GM08714 (cell line): ENCODE data around the gene XRCC1.
"Not testable (repeated sequence)": the region's sequence is repeated elsewhere in the genome, so short reads cannot be mapped to it uniquely, and the experiment has no call there.

Experiments used
- H3K4me3 ChIP-seq: fragments of 200-500 bp; sonication (Bioruptor generic); 2 replicates; pipeline ENCODE4 v1.5.1; 2014; ENCODE audit warnings: mild to moderate bottlenecking, low read length, inconsistent platforms
- ZNF274 ChIP-seq: IDR thresholded peaks from 2 replicates; pipeline ENCODE4 v1.6.1; 2012; ENCODE audit warnings: mild to moderate bottlenecking, low read depth, low read length

The XRCC1 gene

DNA sequence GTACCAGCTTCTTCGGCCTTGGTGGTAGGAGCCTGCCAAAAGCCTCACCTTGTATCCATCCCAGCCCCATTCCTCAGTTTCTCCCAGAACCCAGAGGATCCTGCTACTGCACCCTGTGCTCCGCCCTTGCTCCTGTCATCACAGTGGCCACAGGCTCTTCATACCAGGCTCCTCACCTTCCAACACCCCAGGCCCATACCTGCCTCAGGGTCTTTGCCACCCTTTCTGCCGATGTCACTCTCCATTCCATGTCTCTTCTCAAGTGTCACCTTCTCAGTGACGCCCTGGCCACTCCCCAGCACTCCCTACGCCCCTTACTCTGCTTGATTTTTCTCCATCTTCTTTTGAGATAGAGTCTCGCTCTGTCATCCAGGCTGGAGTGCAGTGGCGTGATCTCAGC is 34.5 kb upstream of the XRCC1 start:
- no peak for TF ChIP-seq ZNF274
- H3K4me3 ChIP-seq, result no peak overlapping the region

DNA sequence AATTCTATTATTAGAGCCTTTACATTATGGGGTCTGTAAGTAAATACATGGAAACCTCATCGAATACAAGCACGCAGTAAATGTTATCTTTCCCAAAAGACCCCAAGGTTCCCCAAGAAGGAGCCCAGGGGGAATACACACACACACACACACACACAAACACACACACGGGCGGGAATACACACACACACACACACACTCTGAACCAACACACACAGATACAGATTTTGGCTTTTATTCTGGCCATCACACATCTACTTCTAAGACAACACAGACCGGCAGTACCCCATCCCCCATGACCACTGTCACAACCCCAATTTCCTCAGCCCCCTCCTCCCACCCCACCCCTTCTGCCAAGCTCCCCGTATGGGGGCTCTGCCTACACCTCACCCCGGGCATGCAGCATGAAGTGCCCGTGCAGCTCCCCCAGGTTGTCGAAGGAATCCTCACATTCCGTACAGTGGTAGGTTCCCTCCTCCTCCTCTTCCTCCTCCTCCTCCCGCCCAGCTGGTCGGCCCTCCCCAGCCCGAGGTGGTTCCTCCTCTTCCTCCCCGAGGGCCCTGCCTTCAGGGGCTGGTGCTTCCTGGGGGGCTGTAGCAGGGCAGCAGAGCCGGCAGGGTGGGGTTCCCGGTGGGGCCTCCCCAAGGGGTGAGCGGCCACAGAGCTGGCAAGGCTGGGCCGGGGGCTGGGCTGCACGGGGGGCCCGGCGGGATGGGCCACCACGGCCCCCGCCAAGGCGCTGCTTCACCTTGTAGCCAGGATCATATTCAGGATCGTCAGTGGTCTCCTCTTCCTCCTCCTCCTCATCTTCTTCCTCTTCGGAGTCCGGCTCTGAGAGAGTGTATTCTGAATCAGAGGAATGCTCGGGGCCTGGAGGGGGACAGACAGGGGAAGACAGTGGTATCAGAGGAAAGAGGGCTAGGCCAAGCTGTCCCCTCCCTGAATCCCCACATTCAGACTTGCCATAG is 32.2 kb upstream of the XRCC1 start:
- H3K4me3 ChIP-seq, result no peak overlapping the region
- TF ChIP-seq ZNF274, result no peak

DNA sequence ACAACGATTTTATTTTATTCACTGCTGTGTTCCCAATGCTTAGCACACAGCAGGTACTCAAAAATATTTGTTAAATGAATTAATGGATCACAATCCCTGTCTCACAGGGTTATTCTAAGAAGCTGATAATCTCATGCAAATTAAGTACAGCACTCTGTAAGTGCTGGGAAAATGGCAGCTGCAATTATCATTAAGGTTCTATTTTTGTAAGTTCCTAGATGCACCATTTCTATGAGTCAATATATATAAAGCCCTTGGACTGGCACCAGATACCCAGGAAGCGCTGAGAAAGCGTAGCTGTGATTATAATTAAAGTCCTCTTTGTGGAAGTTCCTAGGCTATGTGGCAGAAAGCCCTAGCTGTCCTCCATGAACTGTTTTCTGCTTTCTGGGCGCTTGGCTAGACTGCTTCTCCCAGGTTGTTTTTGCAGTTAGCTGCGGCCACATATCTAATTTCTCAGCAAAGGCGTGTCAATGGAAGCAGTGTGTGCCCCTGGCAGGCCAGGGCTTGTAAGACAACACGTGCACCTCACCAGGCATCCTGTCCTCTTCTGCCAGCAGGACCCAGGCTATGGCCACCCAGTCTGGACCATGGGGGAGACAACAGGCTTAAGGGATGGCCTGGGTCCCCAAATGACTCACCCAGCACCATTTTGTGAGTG is 31.4 kb upstream of the XRCC1 start:
- TF ChIP-seq ZNF274, result no peak
- no peak overlapping the region for H3K4me3 ChIP-seq

DNA sequence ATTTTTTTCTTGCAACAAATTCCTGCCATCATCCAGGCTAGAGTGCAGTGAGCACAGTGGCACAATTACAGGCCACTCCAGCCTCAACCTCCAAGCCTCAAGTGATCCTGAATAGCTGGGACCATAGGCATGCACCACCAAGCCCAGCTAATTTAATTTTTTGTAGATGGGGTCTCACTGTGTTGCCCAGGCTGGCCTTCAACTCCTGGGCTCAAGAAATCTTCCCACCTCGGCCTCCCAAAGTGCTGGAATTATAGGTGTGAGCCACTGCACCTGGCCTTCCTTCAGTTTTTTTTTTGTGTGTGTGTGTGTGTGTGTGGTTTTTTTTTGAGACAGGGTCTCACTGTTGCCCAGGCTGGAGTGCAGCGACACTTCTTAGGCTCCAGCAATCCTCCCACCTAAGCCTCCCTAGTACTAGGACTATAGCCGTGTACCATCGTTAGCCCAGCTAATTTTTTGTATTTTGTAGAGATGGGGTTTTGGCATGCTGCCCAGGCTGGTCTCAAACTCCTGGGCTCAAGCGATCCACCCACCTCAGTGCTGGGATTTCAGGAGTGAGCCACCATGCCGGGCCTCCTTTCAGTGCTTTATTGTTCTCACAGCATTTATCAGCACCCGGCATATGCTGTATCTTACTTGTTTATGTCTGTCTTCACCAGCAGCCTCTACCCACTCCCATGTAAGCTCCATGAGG is 30.7 kb upstream of the XRCC1 start:
- TF ChIP-seq ZNF274, result no peak

DNA sequence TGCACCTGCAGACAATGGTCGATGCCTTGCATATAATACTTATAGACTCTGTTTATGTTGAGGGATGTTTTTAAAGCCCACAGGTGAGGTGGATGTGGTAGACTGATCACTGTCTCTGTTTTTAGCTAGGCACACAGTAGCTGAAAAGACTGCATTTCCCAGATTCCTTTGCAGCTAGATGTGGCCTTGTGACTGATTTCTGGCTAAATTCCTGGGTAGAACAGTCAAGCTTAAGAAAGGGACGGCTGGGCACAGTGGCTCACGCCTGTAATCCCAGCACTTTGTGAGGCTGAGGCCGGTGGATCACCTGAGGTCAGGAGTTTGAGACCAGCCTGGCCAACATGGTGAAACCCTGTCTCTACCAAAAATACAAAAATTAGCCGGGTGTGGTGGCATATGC is 25.0 kb upstream of the XRCC1 start:
- H3K4me3 ChIP-seq, result not testable (repeated sequence)

More for the DNA sequence above, 30.7 kb upstream of the XRCC1 start:
- no peak overlapping the region for H3K4me3 ChIP-seq

DNA sequence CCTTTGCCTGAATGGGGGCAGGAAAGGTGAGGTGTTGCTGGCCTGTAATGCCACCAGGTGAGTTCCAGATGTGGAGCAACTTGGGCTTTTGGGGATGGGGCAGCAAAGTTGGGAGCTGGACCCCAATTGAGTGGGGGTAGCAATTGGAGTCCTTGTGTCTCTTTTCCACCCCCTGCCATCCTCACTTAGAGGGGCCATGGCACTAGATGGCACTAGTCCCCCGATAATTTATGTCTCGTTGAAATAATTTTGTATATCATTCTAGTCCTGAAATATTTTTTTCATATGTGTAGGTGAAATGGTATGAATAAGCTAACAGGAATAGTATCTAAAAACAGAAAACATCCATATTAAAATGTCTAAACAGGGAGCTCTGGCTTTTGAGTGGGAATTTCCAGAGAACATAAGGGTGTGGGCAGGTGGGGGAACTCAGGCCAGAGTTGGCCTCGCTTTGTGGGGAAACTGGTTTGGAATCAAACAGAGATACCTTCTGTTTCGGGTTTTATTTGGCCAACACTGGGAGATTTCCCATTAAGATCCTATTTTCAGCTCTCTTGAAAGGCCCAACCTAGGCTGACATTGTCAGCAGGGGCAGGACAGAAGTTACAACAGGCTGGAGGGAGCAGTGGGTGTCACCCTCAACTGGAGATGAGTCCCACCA is 24.4 kb upstream of the XRCC1 start:
- H3K4me3 ChIP-seq, result no peak overlapping the region
- TF ChIP-seq ZNF274, result no peak

DNA sequence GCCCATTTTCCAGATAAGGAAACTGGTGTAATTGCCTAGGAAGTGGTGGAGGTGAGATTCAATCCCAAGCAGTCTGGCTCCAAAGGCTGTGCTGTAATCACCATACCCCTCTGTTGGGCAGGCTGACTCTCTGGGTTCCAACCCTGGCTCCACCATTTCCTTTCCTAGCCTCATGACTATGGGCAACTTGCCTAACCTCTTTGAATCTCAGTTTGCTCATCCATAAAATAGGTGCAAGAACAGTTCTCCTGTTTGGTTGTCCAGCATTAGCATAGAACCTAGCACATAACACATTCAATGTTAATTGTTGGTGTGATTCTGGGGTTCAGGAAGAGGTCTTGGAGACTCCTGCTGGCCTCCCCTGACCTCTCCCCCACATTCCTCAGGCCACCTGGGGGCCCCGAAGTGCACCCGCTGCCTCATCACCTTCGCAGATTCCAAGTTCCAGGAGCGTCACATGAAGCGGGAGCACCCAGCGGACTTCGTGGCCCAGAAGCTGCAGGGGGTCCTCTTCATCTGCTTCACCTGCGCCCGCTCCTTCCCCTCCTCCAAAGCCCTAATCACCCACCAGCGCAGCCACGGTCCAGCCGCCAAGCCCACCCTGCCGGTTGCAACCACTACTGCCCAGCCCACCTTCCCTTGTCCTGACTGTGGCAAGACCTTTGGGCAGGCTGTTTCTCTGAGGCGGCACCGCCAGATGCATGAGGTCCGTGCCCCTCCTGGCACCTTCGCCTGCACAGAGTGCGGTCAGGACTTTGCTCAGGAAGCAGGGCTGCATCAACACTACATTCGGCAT is 23.3 kb upstream of the XRCC1 start:
- H3K4me3 ChIP-seq, result no peak overlapping the region
- no peak for TF ChIP-seq ZNF274

DNA sequence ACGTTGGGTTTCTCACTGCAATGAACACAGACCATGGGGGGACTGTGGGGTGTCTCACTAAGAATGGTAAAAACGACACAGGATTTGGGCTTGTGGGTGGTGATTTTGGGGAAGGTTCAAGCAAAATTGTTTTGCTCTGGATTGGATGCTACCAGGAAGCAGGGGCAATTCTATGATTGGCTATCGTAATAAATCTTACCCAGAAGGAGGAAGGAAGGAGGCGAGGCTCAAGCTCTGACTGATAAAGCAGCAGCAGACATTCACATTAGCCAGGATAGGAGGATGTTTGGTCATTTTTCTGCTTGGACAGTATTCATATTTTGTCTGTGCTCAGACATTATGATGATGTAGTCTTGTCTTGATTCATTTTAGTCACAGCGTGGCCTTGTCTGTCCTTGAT is 22.5 kb upstream of the XRCC1 start:
- H3K4me3 ChIP-seq, result peak overlapping the region; percentile 96; the same call in 1 of the 2 replicates
- no peak for TF ChIP-seq ZNF274

DNA sequence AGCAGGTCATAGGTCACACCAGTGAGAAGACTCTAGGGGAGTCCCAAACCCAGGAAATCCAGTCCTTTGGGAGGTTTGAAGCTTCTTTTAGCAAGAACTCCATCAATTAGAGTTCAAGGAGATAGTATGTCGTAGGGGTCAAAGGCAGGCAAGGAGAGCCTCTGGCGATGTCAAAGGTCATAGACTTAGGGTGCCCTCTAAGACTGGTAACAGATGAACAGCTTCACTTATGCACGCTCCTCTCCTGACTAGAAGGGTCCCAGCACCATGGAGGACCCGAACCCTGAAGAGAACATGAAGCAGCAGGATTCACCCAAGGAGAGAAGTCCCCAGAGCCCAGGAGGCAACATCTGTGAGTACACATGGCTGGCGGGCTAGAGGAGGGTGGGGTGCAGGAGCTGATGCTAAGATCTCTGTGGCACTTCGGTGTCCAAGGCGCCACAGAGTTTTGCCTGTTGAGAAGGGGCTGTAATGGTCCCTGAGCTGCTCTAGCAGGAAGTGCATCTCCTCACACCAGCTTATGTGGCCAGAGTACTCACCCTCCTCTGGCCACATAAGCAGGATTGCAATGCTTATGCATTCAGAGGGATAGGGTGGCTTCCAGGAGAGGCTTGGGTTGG is 21.6 kb upstream of the XRCC1 start:
- TF ChIP-seq ZNF274, result no peak
- peak overlapping the region; percentile 96 for H3K4me3 ChIP-seq

DNA sequence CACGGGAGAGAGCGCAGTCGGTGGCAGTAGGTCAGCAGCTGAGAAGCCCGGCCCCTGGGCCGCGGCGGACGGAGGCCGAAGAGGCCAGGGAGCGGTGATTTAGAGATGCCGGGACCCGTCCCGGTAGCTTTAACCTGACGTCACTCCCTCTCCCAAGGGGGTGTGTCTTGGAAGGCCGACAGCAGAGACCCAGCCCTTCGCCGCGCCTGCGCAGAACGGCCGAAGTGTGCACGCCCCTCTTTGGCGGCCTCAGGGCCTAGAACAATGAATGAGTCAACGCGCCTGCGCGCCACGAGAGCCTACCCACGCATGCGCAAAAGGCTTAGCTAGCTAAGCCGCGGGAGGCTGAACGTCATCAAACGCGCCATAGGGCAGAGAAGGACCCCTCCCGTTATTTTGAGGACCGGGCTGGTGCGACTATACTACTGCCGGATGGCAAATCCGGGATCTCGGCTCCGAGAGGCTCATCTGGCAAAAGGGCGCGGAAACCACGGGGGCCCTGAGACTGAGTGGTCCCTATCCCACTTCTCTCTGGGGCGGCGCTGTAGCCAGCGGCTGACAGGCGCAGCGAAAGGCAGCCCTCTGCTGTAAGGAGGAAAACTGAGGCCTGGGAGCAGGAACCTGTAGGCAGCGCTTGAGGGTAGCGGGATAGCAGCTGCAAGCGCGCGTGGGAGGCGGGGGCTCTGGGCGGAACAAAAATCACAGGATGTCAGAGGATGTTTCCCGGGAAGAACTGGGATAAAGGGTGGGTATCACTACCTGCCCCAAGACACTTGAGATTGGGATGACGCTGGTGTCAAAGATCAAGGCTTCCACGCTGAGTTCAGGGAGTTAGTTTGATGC is 20.9 kb upstream of the XRCC1 start, which contains the start of the genes IRGQ and ZNF576:
Gene IRGQ, minus strand, starts transcription at position 136 of the 843 bp plus-strand sequence. CDS start 796 bp downstream, outside the sequence.
Gene ZNF576, plus strand, starts transcription at position 597 of the 843 bp plus-strand sequence. CDS start 514 bp downstream, outside the sequence.
- peak within 1 kb of the TSS; percentile 96 for H3K4me3 ChIP-seq
- TF ChIP-seq ZNF274, result no peak

DNA sequence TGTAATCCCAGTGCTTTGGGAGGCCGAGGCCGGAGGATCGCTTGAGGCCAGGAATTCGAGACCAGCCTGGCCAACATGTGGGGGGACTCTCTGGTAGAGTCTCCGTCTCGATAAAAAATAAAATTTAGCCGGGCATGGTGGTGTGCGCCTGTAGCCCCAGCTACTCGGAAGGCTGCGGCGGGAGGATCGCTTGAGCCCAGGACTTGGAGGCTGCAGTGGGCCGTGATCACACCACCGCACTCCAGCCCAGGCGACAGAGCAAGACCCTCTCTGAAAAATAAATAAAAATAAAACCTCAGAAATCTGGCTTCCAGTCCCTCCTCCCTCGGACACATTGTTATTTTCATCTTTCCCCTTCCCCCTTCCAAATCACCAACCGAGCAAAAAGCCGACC is 20.3 kb upstream of the XRCC1 start:
- peak overlapping the region; percentile 78 for H3K4me3 ChIP-seq
- no peak for TF ChIP-seq ZNF274
